GM18511 (cell line): Measurements from ENCODE around the gene PHF21A.
"Not testable (repeated sequence)": the region's sequence is repeated elsewhere in the genome, so short reads cannot be mapped to it uniquely, and the experiment has no call there.

ENCODE experiments used
- ATAC-seq: cut with Tn5 transposase; IDR thresholded peaks from one replicate; pipeline ENCODE4 v1.9.1; 2021; ENCODE audit warnings: mild to moderate bottlenecking, moderate library complexity; ENCODE audit not compliant: unreplicated experiment

The PHF21A gene

DNA sequence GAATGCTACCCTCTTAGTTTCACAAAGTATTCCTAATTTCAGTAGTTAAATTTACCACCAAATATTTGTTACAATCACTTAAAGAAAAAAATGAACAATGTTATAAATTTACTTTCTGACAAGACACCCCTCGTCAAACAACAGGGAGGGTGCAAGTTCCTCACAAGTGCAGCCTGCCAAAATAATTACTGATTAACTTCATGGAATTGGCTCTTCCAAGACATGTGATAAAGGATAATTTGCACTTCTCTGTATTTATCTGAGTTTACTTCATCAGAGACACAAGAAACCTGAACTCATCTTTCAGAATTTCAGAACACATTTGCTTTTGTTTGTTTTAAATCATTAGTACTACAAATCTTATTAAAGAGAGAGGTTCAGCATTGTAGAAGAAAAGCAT lies 132.3 kb downstream of the PHF21A start:
- ATAC-seq: no peak

DNA sequence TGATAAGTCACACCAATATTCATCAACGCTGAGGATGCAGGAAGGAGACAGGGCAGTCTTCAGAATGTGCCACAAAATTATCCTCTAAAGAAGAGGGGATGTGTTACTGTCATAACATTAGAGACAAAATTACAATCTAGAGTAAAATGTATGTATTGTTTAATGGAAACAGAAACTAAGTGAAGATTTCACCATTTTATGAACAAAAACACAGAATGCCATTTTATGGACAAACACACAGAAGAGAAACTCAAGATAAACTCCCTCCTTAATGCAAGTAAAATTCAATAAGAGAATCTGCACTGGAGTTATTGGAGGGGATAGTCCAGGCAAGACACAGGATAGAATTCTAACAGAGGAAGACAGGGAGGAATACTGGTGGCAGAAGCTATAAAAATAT lies 136.0 kb downstream of the PHF21A start:
- no peak for ATAC-seq

DNA sequence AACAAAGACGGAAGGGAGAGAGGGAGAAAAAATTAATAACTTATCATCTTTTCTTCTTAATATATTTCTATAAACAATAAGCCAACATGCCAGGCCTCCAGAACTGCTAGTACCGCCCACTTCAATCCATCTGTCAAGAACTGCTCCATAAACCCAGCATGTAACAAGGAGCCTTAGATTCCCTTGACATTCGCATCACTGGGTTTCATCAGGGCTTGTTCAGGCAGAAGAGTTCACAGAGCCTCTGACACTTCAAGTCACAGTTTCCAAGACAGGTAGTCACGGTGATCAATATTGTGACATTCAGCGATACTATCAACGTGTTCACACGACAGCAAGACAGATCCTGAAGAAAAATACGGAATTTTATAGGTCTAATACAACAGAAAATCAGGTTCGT lies 137.1 kb downstream of the PHF21A start:
- no peak for ATAC-seq

DNA sequence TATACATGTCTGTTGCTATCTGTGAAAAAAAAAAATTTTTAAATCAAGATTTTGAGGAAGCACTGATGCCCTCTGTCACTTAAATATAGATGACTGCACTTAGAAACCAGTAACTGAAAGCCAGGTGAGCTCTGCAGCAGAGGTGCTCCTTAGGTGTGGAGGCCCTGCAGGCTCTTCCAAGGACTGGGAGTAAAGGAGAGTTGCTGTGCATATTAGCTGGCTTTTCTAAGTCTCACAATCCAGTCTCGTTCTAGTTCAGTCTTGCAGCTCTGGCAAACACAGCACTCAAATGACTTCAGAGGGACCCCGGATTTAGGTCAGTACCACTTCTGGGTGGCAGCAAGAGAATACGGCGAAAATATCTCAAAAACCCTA lies 137.8 kb downstream of the PHF21A start:
- ATAC-seq: no peak

DNA sequence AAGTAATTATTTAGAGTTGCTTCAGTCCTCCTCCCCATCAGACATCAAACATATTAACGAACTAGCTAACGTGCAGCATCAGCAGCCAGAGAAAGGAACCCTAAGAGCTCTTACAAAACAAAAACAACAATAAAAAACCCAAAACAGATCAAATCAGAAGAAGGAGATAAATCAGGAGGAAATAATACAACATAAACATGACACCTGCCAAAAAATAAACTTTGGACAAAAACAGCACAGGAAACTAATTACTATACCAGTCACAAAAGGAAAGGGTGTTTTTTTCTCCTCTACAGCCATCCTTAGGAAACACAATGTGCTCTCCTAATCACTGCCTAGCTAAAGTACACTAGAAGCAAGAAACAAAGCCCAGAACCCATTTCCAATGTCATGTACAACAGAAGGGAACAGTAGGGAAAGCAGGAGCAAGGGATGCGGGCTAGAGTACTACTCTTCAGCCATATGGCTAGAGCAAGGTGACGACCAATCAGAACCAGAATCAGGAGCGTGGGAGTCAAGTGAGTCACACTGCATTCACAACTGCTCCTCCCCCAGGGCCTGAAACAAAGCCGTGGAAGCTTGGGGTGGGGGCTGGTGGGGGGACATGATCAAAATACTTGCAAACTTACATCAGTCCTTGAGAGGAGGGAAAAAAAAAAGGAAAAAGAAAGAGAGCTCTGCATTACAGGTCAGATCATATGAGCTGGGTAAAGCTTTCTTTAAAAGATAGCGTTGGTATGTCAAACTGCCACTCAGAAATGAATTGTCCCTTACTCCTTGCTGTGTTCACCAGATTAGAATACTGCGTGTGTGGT lies 138.4 kb downstream of the PHF21A start:
- no peak for ATAC-seq

DNA sequence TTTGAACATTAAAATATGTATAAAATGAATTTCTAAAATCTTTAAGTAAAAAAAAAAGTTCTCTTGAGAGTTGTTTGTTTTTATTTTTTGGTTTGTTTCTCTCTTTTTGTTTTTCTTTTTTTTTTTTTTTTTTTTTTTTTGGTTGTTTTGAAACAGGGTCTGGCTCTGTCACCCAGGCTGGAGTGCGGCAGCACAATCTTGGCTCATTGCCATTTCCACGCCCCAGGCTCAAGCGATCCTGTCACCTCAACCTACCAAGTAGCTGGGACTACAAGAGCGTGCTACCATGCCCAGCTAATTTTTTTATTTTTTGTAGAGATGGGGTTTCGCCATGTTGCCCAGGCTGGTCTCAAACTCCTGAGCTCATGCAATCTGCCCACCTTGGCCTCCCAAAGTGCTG lies 139.4 kb downstream of the PHF21A start:
- not testable (repeated sequence) for ATAC-seq

DNA sequence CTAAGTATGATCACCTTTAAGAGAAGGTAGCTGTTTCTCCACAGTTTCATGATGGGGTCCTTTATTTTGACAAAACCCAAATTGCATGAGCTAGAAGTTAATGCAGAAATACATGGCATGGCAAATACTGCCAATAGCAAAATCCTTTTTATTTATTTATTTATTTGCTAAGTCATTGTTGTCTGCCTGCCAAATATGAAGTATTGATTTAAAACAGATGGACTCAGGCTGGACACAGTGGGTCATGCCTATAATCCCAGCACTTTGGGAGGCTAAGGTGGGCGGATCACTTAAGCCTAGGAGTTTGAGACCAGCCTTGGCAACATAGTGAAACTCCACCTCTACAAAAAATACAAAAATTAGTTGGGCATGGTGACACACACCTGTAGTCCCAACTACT lies 146.4 kb downstream of the PHF21A start:
- no peak for ATAC-seq

- ATAC-seq: no peak
These were observed 147.7 kb downstream of the PHF21A start for GRCh38 chr11:45973601-45974000.

- ATAC-seq: no peak
These were observed 152.4 kb downstream of the PHF21A start for GRCh38 chr11:45968901-45969300.

GRCh38 chr11:45967506-45967905 lies 153.7 kb downstream of the PHF21A start:
- ATAC-seq: no peak

DNA sequence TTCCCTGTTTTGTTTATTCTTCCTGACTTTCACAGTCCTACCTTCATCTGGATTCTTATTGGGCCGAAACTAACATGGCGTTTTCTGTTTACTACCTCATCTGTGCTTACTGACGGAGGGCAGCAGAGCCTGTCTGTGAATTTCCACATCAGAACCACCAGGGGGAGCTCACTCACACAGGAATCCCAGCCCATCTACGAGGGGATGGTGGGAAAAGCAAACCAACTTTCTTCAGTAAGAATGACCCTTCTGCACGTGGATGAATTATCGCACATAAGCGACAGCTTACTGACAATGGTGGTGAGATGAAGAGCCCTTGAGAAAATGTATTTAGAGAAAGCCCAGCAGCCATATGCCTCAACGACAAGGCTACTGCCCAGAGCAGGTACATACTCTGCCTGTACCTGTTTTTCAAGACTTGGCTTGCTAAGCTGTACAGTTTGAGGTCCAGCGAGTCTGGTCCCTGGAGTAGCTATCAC lies 156.3 kb downstream of the PHF21A start:
- ATAC-seq: peak; percentile 76

- ATAC-seq: no peak
These were observed 159.5 kb downstream of the PHF21A start for GRCh38 chr11:45961751-45962240.

DNA sequence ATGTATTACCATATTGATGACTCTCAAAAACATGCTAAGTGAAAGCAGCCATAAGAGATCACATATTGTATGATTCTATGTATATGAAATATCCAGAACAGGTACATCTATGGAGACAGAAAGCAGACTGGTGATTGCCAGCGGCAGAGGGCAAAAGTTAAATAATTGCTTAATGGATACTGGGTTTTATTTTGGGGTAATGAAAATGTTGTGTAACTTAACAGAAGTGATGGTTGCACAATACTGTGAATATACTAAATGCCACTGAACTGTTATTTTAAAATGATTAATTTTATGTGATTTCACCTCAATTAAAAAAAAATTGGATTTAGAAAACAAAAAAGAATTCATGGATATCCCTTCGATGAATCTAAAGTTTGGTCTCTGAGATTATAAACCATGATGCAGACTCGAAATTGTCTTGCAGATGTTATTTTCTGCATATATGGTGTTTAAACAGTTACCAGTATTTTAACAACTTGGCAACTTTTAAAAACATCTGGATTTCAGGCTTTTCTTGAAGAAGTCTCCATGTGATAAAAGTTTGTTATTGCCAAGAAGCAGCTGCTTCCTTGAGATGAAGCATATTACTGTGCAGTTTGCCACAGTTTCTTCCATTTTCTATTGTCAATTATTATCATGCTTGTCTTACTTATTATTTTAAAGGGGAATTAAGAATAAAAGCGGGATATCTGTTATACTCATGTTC lies 160.7 kb downstream of the PHF21A start:
- no peak for ATAC-seq

DNA sequence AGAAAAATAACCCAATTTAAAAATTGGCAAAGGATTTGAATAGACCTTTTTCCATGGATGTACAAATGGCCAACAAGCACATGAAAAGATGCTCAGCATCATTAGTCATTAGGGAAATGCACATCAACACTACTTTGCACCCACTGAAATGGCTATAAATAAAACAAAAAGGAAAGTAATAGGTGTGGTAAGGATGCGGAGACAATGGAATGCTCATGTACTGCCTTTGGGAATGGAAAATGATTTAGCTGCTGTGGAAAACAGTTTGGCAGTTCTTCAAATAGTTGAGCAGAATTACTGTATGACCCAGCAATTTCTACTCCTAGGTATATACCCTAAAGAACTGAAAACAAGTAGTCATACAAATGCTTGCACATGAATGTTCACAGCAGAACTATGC lies 161.4 kb downstream of the PHF21A start:
- ATAC-seq: no peak

- no peak for ATAC-seq
These were observed 171.3 kb downstream of the PHF21A start for GRCh38 chr11:45949992-45950407.

- no peak for ATAC-seq
These were observed 172.9 kb downstream of the PHF21A start for GRCh38 chr11:45948356-45948755.

DNA sequence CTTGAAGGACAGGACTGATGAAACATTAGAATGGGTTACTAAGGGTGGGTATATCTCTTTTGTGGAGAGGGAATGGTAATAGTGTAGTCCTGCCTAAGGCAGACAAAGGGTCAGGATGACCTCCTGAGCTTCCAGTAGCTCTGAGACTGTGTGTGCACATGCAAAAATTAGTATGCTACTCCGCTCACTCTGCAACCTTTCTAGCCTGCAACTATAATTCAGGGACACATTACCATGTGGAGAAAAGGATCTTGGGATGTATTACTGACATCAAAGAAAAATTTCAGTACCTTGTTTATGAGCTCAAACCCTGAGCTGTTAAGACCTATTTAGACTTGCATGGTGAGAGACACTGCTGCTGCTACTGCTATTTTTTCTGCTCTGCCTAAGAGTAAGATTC lies 173.4 kb downstream of the PHF21A start:
- ATAC-seq: no peak

DNA sequence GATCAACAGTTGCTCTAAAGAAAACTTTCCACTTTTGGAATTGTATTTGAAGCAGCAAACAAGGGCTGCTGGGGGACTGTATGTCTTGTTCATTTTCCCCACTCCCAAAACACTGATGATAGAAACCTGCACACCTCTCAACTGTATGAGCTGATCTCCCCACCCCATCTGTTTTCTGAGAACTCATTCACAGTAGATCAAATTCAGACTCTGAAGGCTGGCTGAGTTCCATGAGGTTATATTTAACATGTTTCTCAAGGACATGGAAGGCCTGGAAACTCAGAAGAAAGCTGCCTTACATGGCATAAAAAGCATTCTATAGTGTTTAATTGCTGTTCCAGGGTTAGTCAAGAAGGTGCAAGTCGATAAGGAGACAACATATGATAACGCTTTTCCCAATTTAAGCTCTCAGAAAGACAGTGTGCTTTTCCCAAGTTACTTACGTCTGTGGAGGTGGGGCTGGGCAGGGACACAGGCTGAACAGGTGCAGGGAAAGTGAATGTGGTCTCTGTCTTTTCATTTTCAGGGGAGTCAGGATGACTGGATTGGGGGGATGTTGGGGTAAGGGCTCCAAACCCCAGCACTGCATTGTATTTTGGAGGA lies 175.8 kb downstream of the PHF21A start:
- no peak for ATAC-seq

DNA sequence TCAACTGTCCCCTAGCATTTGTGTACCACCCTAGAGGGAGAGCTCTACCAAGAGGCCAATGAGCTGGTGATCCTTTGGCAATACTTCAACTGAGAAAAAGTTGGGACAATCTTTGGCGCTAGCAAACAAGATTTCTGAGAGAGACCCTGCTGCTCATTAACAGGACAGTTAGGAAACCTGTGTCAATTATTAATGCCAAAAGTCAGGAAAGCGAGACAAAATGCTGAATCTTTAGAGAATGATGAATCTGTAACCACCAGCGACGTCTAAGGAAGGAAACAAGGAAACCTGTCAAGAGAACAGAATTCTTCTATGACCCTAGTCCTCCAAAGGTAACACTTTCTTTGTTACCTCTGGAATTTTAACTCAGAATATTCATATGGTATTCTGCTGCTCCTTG lies 178.9 kb downstream of the PHF21A start:
- no peak for ATAC-seq

- ATAC-seq: no peak
These were observed 180.0 kb downstream of the PHF21A start for GRCh38 chr11:45941285-45941684.

- ATAC-seq: no peak
These were observed 181.4 kb downstream of the PHF21A start for GRCh38 chr11:45939836-45940235.

- ATAC-seq: no peak
These were observed 183.3 kb downstream of the PHF21A start for GRCh38 chr11:45937916-45938315.
